GM13976 (cell line): ENCODE data around the gene RAD51B.

ENCODE experiments used
- DNase-seq: peaks from one replicate; pipeline ENCODE4 v3.0.0; 2012; ENCODE audit warnings: low spot score
- CTCF ChIP-seq: IDR thresholded peaks from 2 replicates; pipeline ENCODE4 v1.5.1; 2012; ENCODE audit warnings: borderline replicate concordance, mild to moderate bottlenecking; ENCODE audit not compliant: insufficient read depth; ENCODE audit errors: extremely low read depth, missing control alignments, control extremely low read depth
- in situ Hi-C: fragments of 300-500 bp; cut with MboI; formaldehyde crosslinking; loops from one replicate; pipeline ENCODE4 v1.12.0; 2022; ENCODE audit warnings: low sequenced_read_pairs, mixed read lengths, inconsistent platforms; ENCODE audit not compliant: unreplicated experiment

Gene RAD51B

DNA sequence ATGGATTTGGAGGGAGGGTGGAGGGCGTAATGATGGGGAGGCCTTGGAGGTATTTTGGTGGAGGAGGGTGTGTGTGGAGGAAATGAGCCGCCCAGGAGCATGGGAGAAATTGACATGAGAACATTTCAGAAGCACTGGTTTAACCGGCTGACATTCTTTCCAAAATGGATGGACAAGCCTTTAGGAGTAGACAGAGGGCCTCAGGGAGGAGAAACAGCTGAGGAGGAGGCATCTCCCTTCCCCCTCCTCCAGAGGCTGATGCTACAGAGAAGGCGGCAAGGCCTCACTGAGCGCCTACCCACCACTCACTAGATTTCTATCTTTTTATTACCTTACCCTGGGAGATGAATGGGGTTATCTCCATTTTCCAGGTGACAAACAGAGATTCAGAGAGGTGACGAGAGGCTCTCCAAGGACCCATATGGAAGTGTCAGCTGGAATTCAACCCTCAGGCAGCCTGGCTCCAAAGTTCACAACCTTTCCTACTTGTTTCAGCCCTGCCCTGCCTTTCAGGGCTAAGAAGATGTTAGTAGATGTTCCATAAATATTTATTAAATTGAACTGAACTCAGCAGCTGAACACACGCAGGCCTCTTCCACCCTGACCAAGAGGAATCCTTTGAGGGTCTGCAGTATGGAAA, 683.7 kb downstream of the RAD51B start:
- DNase-seq = no peak
- in situ Hi-C loops = no loop called here
- no peak for TF ChIP-seq CTCF

GRCh38 chr14:68504861-68505260, 685.3 kb downstream of the RAD51B start:
- in situ Hi-C loops = no loop called here
- TF ChIP-seq CTCF = no peak
- DNase-seq = no peak

DNA sequence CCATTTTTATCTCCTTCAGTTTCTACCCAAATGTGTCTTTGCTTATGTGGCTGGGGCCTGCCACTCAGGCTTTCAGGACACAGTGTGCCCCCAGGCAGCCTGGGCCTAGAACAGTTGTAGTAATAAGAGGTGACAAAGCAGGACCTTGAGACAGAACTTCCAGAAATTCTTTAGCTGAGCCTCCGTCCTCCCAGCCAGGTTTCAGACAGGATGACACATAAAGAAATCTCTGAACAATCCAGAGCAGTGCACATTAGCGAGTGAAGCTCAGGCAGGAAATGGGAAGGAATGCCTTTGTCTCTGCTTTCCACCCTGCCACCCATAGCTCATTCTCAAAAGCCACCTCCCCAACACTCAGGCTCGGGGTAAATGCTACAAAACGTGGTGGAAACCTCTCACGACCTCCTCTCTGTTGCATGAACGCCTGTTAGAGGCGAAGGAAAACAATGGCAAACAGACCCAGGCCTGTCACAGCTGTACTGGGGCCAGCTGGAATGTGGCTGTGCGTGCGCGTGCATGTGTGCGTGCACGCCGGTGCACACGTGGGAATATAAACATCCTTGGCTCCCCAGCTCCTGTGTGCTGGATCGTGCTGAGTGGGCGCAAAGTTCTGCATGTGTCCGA, 686.6 kb downstream of the RAD51B start:
- in situ Hi-C loops = no loop called here
- no peak for TF ChIP-seq CTCF
- no peak for DNase-seq

- DNase-seq = peak; percentile 45
- in situ Hi-C loops = no loop called here
- no peak for TF ChIP-seq CTCF
These were observed 687.3 kb downstream of the RAD51B start for GRCh38 chr14:68506645-68507419.

DNA sequence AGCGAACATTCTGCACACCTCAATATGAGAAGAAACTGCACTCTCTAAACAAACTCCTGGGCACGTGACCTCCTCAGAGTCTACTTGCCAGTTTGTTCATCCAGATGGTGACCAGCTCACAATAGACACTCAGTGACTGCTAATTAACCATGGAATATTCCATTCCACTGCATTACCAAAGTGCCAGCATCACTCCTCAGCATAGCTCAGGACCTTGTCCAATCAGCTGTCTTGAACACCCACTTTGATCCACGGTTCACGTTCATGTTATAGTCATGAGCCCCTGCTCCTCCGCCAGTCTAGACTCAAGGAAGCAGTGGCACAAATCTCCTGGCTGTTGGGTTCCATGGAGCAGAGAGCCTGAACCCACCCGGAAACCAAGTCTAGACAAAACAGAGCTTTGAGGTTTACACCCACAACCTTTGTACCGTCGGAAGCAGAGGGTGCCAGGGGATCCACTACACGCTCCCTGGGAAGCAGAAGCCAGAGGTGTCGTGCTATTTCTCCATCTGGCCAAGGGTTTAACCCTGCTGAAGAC, 688.0 kb downstream of the RAD51B start:
- in situ Hi-C loops = no loop called here
- no peak for TF ChIP-seq CTCF
- no peak for DNase-seq

DNA sequence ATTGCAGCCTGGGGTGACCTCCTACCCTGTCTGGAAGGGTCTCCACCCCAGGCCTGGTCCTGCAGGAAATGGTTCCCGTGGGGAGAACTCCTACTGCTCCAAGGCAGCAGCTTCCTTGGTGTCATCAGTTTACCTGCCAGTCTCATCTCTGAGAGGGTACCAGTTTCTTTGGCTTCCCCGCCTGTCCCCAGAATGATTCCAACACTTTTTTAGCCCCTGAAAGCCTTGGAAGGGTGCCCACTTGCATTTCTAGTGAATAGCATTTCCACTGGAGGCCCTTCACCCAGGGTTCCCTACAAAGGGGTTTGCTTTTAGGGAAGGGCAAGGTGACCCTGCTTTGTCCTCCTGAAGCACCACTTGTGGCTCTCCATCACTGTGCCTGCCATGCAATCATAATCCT, 689.0 kb downstream of the RAD51B start:
- no peak for DNase-seq
- no peak for TF ChIP-seq CTCF
- in situ Hi-C loops = no loop called here
